Ishikawa (cell line): ENCODE measurements around the gene ABCC1.

Experiments
- CEBPB ChIP-seq: IDR thresholded peaks from 2 replicates; pipeline ENCODE4 v1.6.1; 2012
- CREB1 ChIP-seq: IDR thresholded peaks from 2 replicates; pipeline ENCODE4 v1.6.1; 2012; ENCODE audit warnings: low read depth
- EGR1 ChIP-seq: IDR thresholded peaks from 2 replicates; pipeline ENCODE4 v1.6.1; 2012
- EP300 ChIP-seq: IDR thresholded peaks from 2 replicates; pipeline ENCODE4 v1.6.1; 2012; ENCODE audit warnings: borderline replicate concordance
- FOXM1 ChIP-seq: IDR thresholded peaks from 2 replicates; pipeline ENCODE4 v1.6.1; 2012; ENCODE audit warnings: low read depth, borderline replicate concordance
- NFIC ChIP-seq: IDR thresholded peaks from 2 replicates; pipeline ENCODE4 v1.6.1; 2012
- RAD21 ChIP-seq: IDR thresholded peaks from 2 replicates; pipeline ENCODE4 v1.6.1; 2012; ENCODE audit warnings: low read depth
- TAF1 ChIP-seq: IDR thresholded peaks from 2 replicates; pipeline ENCODE4 v1.6.1; 2012; ENCODE audit warnings: low read depth, mild to moderate bottlenecking
- TCF12 ChIP-seq: IDR thresholded peaks from 2 replicates; pipeline ENCODE4 v1.6.1; 2012; ENCODE audit warnings: low read depth
- TEAD4 ChIP-seq: IDR thresholded peaks from 2 replicates; pipeline ENCODE4 v1.6.1; 2012
- YY1 ChIP-seq: IDR thresholded peaks from 2 replicates; pipeline ENCODE4 v1.6.1; 2012; ENCODE audit warnings: low read depth
- ZBTB7A ChIP-seq: IDR thresholded peaks from 2 replicates; pipeline ENCODE4 v1.6.1; 2012; ENCODE audit warnings: low read depth
- TF ChIP-seq, protein P1 (sequence below): IDR thresholded peaks from 2 replicates; pipeline ENCODE4 v1.6.1; 2012; ENCODE audit warnings: low read depth, mild to moderate bottlenecking

DNA sequence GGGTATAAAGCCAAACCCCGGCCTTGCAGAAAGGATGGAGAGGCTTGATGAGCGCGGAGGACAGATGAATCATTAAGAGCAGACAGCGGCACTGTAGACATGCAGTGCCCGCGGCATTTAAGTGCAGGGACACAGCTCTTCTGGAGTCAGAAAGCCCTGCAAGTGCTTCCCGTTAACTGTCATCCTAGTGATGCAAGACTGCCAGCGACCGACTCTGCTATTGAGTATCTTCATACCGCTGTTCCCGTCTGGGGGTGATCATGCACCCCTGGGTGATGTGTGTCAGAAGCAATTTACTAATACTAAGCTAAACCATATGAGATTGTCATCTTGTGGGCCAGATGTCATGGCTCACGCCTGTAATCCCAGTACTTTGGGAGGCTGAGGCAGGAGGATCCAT lies 172.8 kb downstream of the ABCC1 start:
- no peak for TF ChIP-seq CEBPB
- TF ChIP-seq, protein P1, sequence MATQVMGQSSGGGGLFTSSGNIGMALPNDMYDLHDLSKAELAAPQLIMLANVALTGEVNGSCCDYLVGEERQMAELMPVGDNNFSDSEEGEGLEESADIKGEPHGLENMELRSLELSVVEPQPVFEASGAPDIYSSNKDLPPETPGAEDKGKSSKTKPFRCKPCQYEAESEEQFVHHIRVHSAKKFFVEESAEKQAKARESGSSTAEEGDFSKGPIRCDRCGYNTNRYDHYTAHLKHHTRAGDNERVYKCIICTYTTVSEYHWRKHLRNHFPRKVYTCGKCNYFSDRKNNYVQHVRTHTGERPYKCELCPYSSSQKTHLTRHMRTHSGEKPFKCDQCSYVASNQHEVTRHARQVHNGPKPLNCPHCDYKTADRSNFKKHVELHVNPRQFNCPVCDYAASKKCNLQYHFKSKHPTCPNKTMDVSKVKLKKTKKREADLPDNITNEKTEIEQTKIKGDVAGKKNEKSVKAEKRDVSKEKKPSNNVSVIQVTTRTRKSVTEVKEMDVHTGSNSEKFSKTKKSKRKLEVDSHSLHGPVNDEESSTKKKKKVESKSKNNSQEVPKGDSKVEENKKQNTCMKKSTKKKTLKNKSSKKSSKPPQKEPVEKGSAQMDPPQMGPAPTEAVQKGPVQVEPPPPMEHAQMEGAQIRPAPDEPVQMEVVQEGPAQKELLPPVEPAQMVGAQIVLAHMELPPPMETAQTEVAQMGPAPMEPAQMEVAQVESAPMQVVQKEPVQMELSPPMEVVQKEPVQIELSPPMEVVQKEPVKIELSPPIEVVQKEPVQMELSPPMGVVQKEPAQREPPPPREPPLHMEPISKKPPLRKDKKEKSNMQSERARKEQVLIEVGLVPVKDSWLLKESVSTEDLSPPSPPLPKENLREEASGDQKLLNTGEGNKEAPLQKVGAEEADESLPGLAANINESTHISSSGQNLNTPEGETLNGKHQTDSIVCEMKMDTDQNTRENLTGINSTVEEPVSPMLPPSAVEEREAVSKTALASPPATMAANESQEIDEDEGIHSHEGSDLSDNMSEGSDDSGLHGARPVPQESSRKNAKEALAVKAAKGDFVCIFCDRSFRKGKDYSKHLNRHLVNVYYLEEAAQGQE, result no peak
- TF ChIP-seq NFIC, result no peak
- TF ChIP-seq TAF1, result no peak
- TF ChIP-seq EP300, result no peak
- TF ChIP-seq EGR1, result no peak
- no peak for TF ChIP-seq TCF12
- no peak for TF ChIP-seq ZBTB7A
- TF ChIP-seq YY1, result no peak
- no peak for TF ChIP-seq RAD21
- no peak for TF ChIP-seq TEAD4
- no peak for TF ChIP-seq CREB1
- TF ChIP-seq FOXM1, result no peak
